IPS DF 6.9 (cell line): ENCODE data around the gene CACNB3.

Experiments used
- DNase-seq: peaks from one replicate; pipeline ENCODE4 v3.0.0-alpha.2; 2013; ENCODE audit warnings: low read depth, low spot score
- H3K27ac ChIP-seq: one replicate; pipeline ENCODE4 v1.5.1; 2013; ENCODE audit warnings: low read length, control low read depth
- H3K27me3 ChIP-seq: 2 replicates; pipeline ENCODE4 v1.6.1; 2013; ENCODE audit warnings: mild to moderate bottlenecking, low read length; ENCODE audit not compliant: control insufficient read depth, insufficient read depth
- H3K36me3 ChIP-seq: 2 replicates; pipeline ENCODE4 v1.6.1; 2013; ENCODE audit warnings: low read length; ENCODE audit not compliant: control insufficient read depth, insufficient read depth
- H3K4me1 ChIP-seq: 2 replicates; pipeline ENCODE4 v1.6.1; 2013; ENCODE audit warnings: low read length; ENCODE audit not compliant: control insufficient read depth, insufficient read depth
- H3K4me3 ChIP-seq: 2 replicates; pipeline ENCODE4 v1.5.1; 2013; ENCODE audit warnings: mild to moderate bottlenecking, low read length
- H3K9me3 ChIP-seq: 2 replicates; pipeline ENCODE4 v1.6.1; 2013; ENCODE audit warnings: low read length, inconsistent platforms; ENCODE audit not compliant: control insufficient read depth, insufficient read depth
- WGBS: extraction: QIAGEN DNeasy Blood & Tissue Kit; methylation state at CpG from one replicate; pipeline ENCODE4 v1.1.7; 2013; ENCODE audit warnings: mixed read lengths, missing lambda C conversion rate; ENCODE audit not compliant: insufficient read length, insufficient coverage; 5-methylcytosine and 5-hydroxymethylcytosine counted together

The CACNB3 gene

DNA sequence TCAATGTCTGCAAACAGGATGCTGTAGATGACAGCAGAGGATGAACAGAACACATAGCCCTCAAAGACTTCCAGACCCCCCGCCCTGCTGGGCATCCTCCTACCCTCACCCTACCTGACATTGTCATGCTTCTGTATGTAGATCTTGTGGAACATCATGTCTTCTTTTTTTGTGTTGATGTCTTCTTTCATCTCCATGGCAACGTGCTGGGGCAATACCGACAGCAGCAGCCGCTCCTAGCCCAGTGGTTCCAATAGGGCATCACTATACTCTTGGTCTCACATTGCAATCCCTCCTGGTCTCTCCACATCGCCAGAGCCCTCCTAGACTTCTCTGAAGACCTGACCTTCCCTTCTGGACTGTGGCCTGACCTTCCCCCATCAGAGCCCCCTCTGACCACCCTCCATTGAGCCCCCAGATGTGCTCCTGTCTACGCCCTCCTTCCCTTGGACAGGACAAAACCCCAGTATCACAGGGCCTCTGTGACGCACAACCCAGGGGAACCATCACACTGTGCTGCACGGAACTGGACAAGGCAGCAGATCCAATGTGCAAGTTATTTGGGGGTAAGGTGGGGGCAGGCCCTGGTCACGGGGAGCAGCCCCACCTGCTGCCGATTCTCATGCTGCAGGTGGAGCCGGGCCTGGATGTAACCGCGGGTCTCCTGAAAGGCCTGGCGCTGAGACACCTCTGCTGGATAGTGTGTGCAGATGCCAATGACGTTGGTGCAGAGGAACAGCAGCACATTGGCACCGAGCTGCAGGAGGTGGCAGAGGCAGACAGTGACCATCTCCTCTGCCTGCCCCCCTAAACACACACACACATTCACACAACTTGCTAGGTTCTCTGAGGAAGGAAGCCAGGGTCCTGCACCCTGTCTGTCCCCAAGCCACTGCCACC, 40.5 kb upstream of the CACNB3 start:
- no CpG with 5 or more reads among the region's 16 CpGs for WGBS
- no peak for DNase-seq
- H3K27me3 ChIP-seq = no peaks in the 10 kb centered on the region
- no peak overlapping the region for H3K4me3 ChIP-seq
- H3K9me3 ChIP-seq = no peaks in the 10 kb centered on the region
- H3K4me1 ChIP-seq = peaks cover 9% of the 10 kb centered on the region
- H3K36me3 ChIP-seq = peaks cover 10% of the 10 kb centered on the region; the same call in 1 of the 2 replicates
- no peak overlapping the region for H3K27ac ChIP-seq

DNA sequence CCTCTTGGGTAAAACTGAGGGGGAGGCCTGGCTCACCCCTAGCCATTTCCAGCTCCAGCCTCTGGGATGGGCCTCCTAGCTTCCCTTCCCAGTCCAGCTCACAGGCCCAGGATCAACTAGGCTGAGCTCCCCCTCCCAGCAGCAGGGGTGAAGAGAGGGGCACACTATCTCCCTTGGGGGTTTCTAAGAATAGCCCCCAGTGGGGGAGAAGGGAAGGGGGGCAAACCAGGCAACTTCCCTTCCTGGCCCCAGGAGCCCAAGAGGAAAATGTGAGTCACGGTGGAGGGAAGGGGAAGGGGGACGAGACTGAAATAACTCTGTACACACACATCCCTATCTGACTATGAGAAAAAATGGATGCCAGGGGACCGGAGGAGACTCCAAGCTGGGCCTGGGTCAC, 38.4 kb upstream of the CACNB3 start:
- no peak overlapping the region for H3K27ac ChIP-seq
- no peak for DNase-seq

GRCh38 chr12:48780381-48781025, 37.8 kb upstream of the CACNB3 start:
- peaks cover 9% of the 10 kb centered on the region for H3K4me1 ChIP-seq
- H3K36me3 ChIP-seq = peaks cover 6% of the 10 kb centered on the region; the same call in 1 of the 2 replicates
- DNase-seq = no peak
- H3K9me3 ChIP-seq = no peaks in the 10 kb centered on the region
- WGBS = no CpG with 5 or more reads among the region's 11 CpGs
- no peak overlapping the region for H3K27ac ChIP-seq
- no peak overlapping the region for H3K4me3 ChIP-seq
- H3K27me3 ChIP-seq = no peaks in the 10 kb centered on the region

More for the DNA sequence above, 38.4 kb upstream of the CACNB3 start:
- no CpG with 5 or more reads among the region's 3 CpGs for WGBS
- Histone ChIP-seq H3K4me3 (no peak overlapping the region), H3K36me3 (peaks cover 6% of the 10 kb centered on the region; the same call in 1 of the 2 replicates), H3K4me1 (peaks cover 9% of the 10 kb centered on the region), H3K27me3 (no peaks in the 10 kb centered on the region), H3K9me3 (no peaks in the 10 kb centered on the region)

- no peaks in the 10 kb centered on the region for H3K9me3 ChIP-seq
- H3K4me1 ChIP-seq = peaks cover 9% of the 10 kb centered on the region
- no peak overlapping the region for H3K4me3 ChIP-seq
- no peak overlapping the region for H3K27ac ChIP-seq
- peaks cover 3% of the 10 kb centered on the region; the same call in 1 of the 2 replicates for H3K36me3 ChIP-seq
- DNase-seq = no peak
- WGBS = no CpG with 5 or more reads among the region's 9 CpGs
- no peaks in the 10 kb centered on the region for H3K27me3 ChIP-seq
These were observed 36.4 kb upstream of the CACNB3 start for GRCh38 chr12:48781750-48782456.

- no peak for DNase-seq
- no CpG with 5 or more reads among the region's 63 CpGs for WGBS
- H3K27ac ChIP-seq = no peak overlapping the region
These were observed 35.6 kb upstream of the CACNB3 start for GRCh38 chr12:48782457-48783395.

DNA sequence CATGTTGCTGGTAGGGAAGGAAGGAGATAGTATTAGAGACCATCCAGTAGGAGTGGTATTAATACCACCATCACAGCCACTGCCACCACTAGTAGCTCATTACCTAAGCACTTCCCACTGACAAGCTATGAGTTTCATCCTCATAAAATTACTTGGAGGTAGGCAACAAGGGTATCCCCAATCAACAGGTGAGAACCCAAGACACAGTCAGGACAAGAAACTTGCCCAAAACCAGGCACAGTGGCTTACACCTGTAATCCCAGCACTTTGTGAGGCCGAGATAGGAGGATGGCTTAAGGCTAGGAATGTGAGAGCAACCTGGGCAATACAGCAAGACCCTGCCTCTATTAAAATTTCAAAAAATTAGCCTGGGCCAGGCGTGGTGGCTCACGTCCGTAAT, 34.9 kb upstream of the CACNB3 start:
- Histone ChIP-seq H3K27ac (no peak overlapping the region), H3K27me3 (no peaks in the 10 kb centered on the region), H3K9me3 (no peaks in the 10 kb centered on the region), H3K36me3 (no peaks in the 10 kb centered on the region), H3K4me3 (no peak overlapping the region), H3K4me1 (peaks cover 2% of the 10 kb centered on the region; the same call in 1 of the 2 replicates)
- no peak for DNase-seq
- no CpG with 5 or more reads among the region's 4 CpGs for WGBS

More at GRCh38 chr12:48782457-48783395, 35.6 kb upstream of the CACNB3 start:
- no peak overlapping the region for H3K4me3 ChIP-seq
- no peaks in the 10 kb centered on the region for H3K9me3 ChIP-seq
- no peaks in the 10 kb centered on the region for H3K36me3 ChIP-seq
- H3K4me1 ChIP-seq = peaks cover 6% of the 10 kb centered on the region
- H3K27me3 ChIP-seq = no peaks in the 10 kb centered on the region

DNA sequence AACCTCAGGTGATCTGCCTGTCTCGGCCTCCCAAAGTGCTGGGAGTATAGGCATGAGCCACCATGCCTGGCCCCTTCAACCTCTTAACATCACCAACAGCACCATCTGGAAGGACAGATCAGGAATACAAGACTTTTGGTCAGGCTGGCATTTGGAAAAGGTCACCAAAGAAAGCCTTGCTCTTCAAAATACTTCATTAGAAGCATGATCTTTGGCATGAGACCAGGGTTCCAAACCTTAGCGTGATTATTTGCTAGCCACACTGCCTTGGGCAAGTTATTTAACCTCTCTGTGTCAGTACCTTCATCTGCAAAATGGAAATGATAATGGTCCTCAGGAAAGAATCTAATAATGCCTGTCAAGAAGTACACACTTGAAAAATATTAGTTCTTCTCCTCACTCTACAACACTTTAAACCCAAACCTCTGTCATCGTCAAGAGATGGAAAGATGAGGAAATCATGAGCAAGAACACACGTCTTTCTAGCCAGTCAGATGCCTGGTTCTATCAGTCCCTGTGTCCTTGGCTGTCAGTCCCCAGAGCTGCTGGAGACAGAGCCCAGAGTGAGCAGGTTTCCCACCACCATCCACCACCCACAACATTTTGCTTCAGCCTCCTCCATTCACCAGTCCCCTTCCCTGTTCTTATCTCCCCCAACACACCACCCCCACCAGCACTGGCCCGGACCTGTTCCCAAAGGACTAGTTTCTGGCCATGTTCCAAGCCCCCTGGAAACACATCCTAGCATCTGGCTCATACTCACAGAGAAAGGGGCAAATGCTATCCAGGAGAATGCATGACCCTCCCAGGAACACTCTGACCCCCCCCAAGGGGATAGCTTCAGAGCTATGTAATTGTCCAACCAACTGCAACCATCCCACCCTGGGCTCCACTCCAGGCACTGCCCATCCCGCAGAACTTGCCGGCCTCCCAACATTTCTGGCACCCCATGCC, 31.4 kb upstream of the CACNB3 start:
- Histone ChIP-seq H3K9me3 (no peaks in the 10 kb centered on the region), H3K27me3 (no peaks in the 10 kb centered on the region), H3K4me1 (peaks cover 2% of the 10 kb centered on the region; the same call in 1 of the 2 replicates), H3K27ac (no peak overlapping the region), H3K4me3 (no peak overlapping the region), H3K36me3 (no peaks in the 10 kb centered on the region)
- no peak for DNase-seq
- WGBS = no CpG with 5 or more reads among the region's 7 CpGs

DNA sequence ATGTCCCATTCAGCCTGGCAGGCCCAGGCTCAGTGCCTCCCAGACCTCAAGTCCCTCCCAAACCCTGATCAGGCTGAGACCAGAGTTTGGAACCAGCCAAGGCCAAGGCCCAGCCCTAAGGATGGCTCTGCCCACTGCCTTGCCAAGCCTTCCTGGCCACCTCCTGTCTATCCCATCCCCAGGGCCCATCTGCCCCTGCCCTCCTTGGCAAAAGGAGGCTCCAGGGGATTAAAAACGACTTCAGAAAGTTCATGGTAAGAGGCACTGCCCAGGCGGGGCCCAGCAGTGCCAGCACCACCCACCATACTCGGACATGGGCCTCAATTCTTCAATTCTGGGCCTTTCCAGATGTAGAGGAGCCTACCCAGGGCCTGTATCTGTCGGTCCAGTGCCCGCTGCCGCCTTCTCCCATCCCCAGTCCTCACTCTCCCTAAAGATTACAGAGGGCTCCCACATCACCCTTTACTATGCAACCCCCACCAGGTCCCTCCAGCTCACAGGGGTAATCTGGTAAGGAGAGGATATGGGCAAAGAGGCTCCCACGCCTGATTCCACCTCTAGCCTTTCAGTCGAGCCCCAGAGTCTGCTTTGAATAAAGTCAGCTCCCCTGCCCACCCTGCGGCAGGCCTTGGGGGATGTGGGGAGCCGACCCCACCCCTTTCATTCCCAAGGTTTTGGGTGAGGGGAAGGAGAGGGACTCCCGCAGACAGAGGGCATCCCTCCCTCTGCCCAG, 30.3 kb upstream of the CACNB3 start:
- Histone ChIP-seq H3K27me3 (no peaks in the 10 kb centered on the region), H3K27ac (no peak overlapping the region), H3K4me1 (peaks cover 2% of the 10 kb centered on the region; the same call in 1 of the 2 replicates), H3K9me3 (no peaks in the 10 kb centered on the region), H3K4me3 (peak overlapping the region; percentile 65; the same call in 1 of the 2 replicates), H3K36me3 (no peaks in the 10 kb centered on the region)
- WGBS = no CpG with 5 or more reads among the region's 11 CpGs
- DNase-seq = no peak
